ENCODE measurements around the gene FUT2.
"Not testable (repeated sequence)": the region's sequence is repeated elsewhere in the genome, so short reads cannot be mapped to it uniquely, and the experiment has no call there.

Gene FUT2

GRCh38 chr19:48695743-48696352 is at the start of gene FUT2:
Gene FUT2, plus strand, starts transcription at chr19:48695971. Its CDS starts 6,986 bp downstream, at chr19:48702957.
- DNase-seq: no peak

GRCh38 chr19:48646001-48646721 is 49.6 kb upstream of the FUT2 start, which contains the start of gene CA11:
Gene CA11, minus strand, starts transcription at chr19:48646187. Its CDS starts 555 bp downstream, at chr19:48645632.
- peak; percentile 76 for DNase-seq

GRCh38 chr19:48646722-48647216 is 49.0 kb upstream of the FUT2 start:
- DNase-seq: no peak

GRCh38 chr19:48648134-48648533 is 47.6 kb upstream of the FUT2 start:
- DNase-seq: no peak

GRCh38 chr19:48650974-48651682 is 44.6 kb upstream of the FUT2 start:
- DNase-seq: no peak

GRCh38 chr19:48651683-48652048 is 44.1 kb upstream of the FUT2 start:
- no peak for DNase-seq

GRCh38 chr19:48654299-48655059 is 41.3 kb upstream of the FUT2 start:
- no peak for DNase-seq

- no peak for DNase-seq
Measured at GRCh38 chr19:48656840-48657474, 38.8 kb upstream of the FUT2 start.

- DNase-seq: not testable (repeated sequence)
Measured at GRCh38 chr19:48657828-48658227, 37.9 kb upstream of the FUT2 start.

GRCh38 chr19:48658483-48658882 is 37.3 kb upstream of the FUT2 start:
- no peak for DNase-seq

GRCh38 chr19:48659768-48660167 is 36.0 kb upstream of the FUT2 start:
- no peak for DNase-seq

GRCh38 chr19:48660852-48661710 is 34.7 kb upstream of the FUT2 start:
- peak; percentile 74 for DNase-seq

- DNase-seq: no peak
Measured at GRCh38 chr19:48661711-48662090, 34.1 kb upstream of the FUT2 start.

GRCh38 chr19:48663667-48664066 is 32.1 kb upstream of the FUT2 start:
- no peak for DNase-seq

- no peak for DNase-seq
Measured at GRCh38 chr19:48664476-48664875, 31.3 kb upstream of the FUT2 start.

GRCh38 chr19:48665786-48666185 is 30.0 kb upstream of the FUT2 start:
- DNase-seq: no peak

- no peak for DNase-seq
Measured at GRCh38 chr19:48668332-48668731, 27.4 kb upstream of the FUT2 start.

GRCh38 chr19:48668761-48669160 is 27.0 kb upstream of the FUT2 start:
- no peak for DNase-seq

GRCh38 chr19:48669903-48670668 is 25.7 kb upstream of the FUT2 start:
- DNase-seq: no peak

- no peak for DNase-seq
Measured at GRCh38 chr19:48670699-48671445, 24.9 kb upstream of the FUT2 start.

All from NK-92 treated with Interleukin-12 subunit alpha and Interleukin-12 subunit beta, amount 100 ng/mL, for 24 hours (cell line).